RWPE1 (cell line): ENCODE results near the gene KHK.
"Not testable (repeated sequence)": the region's sequence is repeated elsewhere in the genome, so short reads cannot be mapped to it uniquely, and the experiment has no call there.

Experiments
- CTCF ChIA-PET: fragments of 350-600 bp; sonication (Branson Sonifier 250); formaldehyde crosslinking; extraction: SDS; loops from one replicate; lab custom pipeline; 2021; lab: Yijun Ruan, JAX
- POLR2A ChIA-PET: fragments of 400-600 bp; formaldehyde crosslinking; extraction: SDS; loops from one replicate; lab custom pipeline; 2020; ENCODE audit warnings: antibody characterized with exemption; ENCODE audit not compliant: low non-redundant PET; lab: Yijun Ruan, JAX
- DNase-seq: peaks from one replicate; pipeline ENCODE4 v3.0.0; 2012; ENCODE audit warnings: low spot score
- H3K27ac ChIP-seq: fragments of 450-650 bp; 2 replicates; pipeline ENCODE4 v1.5.1; 2017
- TF ChIP-seq, protein P1 (sequence below): fragments of 450-650 bp; conservative IDR thresholded peaks from 2 replicates; pipeline ENCODE4 v1.5.1; 2017; ENCODE audit warnings: low read depth, mild to moderate bottlenecking

The KHK gene

DNA sequence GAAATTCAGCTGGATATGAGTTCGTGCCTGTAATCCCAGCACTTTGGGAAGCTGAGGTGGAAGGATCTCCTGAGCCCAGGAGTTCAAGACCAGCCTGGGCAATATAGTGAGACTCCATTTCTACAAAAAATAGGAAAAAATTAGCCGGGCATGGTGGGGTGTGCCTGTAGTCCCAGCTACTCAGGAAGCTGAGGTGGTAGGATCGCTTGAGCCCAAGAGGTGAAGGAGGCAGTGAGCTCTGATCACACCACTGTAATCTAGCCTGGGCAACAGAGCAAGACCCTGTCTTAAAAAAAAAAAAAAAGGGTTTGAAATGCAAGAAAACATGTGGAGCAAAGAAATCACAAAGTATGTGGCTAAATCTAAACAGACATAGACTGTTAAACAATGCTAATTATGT is 22.5 kb downstream of the KHK start:
- DNase-seq, result no peak
- ChIA-PET POLR2A (interaction anchor here (0.6 kb wide), 1 partner anchor 215 kb away, joined by 3 read pairs; no protein-coding TSS in a partner anchor), CTCF (no interaction called here)
- TF ChIP-seq, protein P1, sequence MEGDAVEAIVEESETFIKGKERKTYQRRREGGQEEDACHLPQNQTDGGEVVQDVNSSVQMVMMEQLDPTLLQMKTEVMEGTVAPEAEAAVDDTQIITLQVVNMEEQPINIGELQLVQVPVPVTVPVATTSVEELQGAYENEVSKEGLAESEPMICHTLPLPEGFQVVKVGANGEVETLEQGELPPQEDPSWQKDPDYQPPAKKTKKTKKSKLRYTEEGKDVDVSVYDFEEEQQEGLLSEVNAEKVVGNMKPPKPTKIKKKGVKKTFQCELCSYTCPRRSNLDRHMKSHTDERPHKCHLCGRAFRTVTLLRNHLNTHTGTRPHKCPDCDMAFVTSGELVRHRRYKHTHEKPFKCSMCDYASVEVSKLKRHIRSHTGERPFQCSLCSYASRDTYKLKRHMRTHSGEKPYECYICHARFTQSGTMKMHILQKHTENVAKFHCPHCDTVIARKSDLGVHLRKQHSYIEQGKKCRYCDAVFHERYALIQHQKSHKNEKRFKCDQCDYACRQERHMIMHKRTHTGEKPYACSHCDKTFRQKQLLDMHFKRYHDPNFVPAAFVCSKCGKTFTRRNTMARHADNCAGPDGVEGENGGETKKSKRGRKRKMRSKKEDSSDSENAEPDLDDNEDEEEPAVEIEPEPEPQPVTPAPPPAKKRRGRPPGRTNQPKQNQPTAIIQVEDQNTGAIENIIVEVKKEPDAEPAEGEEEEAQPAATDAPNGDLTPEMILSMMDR, result no peak
- no peak overlapping the region for H3K27ac ChIP-seq

DNA sequence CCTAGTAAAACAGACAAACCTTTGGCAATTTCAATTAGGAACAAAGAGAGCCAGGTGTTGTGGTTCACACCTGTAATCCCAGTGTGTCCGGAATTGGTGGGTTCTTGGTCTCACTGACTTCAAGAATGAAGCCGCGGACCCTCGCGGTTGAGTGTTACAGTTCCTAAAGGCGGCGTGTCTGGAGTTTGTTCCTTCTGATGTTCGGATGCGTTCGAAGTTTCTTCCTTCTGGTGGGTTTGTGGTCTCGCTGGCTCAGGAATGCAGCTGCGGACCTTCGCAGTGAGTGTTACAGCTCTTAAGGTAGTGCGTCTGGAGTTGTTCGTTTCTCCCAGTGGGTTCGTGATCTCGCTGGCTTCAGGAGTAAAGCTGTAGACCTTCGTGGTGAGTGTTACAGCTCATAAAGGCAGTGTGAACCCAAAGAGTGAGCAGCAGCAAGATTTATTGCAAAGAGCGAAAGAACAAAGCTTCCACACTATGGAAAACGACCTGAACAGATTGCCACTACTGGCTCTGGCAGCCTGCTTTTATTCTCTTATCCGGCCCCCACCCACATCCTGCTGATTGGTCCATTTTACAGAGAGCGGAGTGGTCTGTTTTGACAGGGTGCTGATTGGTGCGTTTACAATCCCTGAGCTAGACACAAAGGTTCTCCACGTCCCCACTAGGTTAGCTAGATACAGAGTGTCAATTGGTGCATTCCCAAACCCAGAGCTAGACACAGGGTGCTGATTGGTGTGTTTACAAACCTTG is 24.2 kb downstream of the KHK start:
- ChIA-PET CTCF (interaction anchor here (0.7 kb wide), 1 partner anchor 23 kb away, joined by 3 read pairs; no protein-coding TSS in a partner anchor), POLR2A (interaction anchor here (0.6 kb wide), 1 partner anchor 34 kb away, joined by 3 read pairs; no protein-coding TSS in a partner anchor)
- H3K27ac ChIP-seq, DNase-seq: not testable (repeated sequence)

DNA sequence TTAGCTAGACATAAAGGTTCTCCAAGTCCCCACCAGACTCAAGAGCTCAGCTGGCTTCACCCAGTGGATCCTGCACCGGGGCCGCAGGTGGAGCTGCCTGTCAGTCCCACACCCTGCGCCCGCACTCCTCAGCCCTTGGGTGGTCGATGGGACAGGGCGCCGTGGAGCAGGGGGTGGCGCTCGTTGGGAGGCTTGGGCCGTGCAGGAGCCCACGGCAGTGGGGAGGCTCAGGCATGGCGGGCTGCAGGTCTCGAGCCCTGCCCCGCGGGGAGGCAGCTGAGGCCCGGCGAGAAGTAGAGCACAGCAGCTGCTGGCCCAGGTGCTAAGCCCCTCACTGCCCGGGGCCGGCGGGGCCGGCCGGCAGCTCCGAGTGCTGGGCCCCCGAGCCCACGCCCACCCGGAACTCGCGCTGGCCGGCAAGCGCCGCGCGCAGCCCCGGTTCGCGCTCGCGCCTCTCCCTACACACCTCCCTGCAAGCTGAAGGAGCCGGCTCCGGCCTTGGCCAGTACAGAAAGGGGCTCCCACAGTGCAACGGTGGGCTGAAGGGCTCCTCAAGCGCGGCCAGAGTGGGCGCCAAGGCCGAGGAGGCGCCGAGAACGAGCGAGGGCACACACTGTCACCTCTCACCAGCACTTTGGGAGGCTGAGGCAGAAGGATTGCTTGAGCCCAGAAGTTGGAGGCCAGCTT is 25.0 kb downstream of the KHK start:
- POLR2A ChIA-PET, H3K27ac ChIP-seq, DNase-seq: not testable (repeated sequence)
- CTCF ChIA-PET, result interaction anchor here (0.7 kb wide), 1 partner anchor 24 kb away, joined by 3 read pairs; no protein-coding TSS in a partner anchor

DNA sequence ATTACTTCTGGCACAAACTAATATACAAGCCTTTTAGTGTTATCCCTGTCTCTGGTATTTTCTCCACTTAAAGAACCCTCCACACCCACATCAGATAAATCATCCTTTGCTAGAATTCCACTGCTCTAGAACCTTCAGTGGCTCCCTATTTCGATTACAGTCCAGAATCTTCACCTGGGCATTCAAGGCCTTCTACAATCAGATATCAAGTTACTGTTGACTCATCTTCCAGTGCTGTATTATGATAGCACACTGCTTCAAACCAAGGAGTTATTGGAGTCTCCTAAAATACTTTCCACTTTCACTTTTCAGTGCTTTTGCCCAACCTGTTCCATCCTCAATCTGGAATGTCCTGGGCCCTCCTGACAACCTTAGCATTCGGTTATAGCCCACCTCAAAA is 28.9 kb downstream of the KHK start:
- DNase-seq, result no peak
- POLR2A ChIA-PET, result no interaction called here
- H3K27ac ChIP-seq, result no peak overlapping the region
- CTCF ChIA-PET, result no interaction called here
- TF ChIP-seq, protein P1, result no peak

DNA sequence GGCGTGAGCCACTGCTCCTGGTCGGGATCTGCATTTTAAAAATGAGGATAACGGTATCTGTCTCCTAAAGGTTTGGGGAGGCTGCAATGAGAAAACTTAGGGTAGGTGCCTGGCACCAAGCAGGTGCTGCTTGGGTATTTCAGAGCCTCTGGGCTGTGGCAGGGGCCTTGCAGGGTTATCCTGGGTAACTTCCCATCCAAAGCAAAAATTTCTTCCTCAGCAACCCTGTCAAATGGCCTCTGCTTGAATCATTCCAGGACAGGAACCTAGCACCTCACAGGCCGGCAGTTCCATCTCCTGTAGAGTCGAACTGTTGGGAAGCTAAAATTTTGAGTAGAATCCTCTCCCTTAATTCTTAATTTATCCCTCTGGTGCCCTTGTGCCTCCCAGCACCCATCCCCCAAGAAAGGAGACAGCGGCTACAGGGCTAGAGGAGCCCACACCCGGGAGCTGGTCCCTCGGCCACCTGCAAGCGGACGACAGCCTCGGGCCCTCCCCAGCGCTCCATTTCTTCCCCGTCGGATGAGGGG is 31.5 kb downstream of the KHK start:
- H3K27ac ChIP-seq, result no peak overlapping the region
- CTCF ChIA-PET, result interaction anchor here (0.6 to 1.0 kb wide), 3 partner anchors 37 to 185 kb away, joined by 4 to 5 read pairs (median 4); no protein-coding TSS in a partner anchor
- TF ChIP-seq, protein P1, result no peak
- POLR2A ChIA-PET, result no interaction called here
- DNase-seq, result no peak

DNA sequence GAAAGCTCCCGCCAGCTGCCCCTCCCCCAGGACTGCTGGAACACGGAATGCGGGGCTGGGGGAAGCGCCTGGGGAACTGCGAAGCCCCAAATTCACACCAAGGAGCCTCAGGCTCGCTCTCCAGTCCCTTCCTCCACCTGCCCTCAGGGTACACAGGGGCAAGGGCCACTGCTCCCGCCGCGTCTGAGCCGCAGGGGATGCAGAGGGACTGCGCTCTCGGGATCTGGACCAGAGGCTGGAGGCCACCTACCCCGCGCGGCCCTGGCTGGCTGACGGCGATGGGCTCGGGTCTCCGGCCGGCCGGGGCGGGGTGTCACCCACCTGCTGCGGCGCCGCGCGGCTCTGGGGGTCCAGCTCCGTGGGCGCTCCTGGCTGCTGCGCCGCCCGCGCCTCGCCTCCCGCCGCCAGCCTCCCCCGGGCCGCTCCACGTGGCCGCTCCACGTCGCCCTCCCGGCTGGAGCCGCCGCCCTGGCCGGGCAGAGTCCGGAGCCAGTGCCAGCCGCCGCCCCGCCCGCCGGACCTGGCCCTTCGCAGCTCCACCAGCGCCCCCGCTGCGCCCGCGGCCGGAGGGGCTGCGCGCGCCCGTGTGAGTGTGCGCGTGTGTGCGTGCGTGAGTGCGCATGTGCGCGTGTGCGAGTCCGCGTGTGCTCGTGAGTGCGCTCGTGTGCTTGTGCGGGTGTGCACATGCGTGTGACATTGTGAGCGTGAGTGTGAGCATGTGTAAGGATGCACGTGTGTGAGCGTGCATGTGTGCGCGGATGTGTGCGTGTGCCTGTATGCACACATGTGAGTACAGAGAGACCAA is 32.2 kb downstream of the KHK start, which contains the start of gene CGREF1:
CGREF1 (minus strand) TSS at position 604 of the 805 bp plus-strand sequence. CDS start 14,762 bp downstream, outside the sequence.
- TF ChIP-seq, protein P1, result no peak
- DNase-seq, result peak; percentile 25
- CTCF ChIA-PET, result interaction anchor here (0.6 to 1.0 kb wide), 3 partner anchors 37 to 185 kb away, joined by 4 to 5 read pairs (median 4); no protein-coding TSS in a partner anchor
- POLR2A ChIA-PET, result no interaction called here
- no peak within 1 kb of the TSS for H3K27ac ChIP-seq

DNA sequence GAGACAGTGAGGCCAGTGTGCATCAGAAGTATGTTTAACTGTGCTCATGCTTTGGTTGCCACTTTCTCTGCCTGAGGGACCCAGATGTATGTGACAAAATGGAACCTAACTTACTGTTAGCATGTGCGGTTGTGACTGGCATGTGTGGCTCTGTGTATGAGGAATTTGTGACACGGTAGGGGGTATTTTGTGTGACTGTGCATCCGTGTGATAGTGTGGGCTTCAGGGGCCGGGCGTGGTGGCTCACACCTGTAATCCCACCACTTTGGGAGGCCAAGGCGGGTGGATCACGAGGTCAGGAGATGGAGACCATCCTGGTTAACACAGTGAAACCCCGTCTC is 32.7 kb downstream of the KHK start:
- H3K27ac ChIP-seq, POLR2A ChIA-PET, DNase-seq, CTCF ChIA-PET: not testable (repeated sequence)
